Measurements from ENCODE around the gene SULF2.

GRCh38 chr20:47801079-47801478, 15.8 kb upstream of the SULF2 start:
- TF ChIP-seq MAX (IDR thresholded peaks at IDR 0.05) (no peak), REST (IDR thresholded peaks at IDR 0.05) (no peak), CTCF (IDR thresholded peaks at IDR 0.05; ENCODE audit: low read depth, low read length, missing input control) (no peak)
